GM21737 (cell line): ENCODE measurements around the gene IGF2.
"Not testable (repeated sequence)": the region's sequence is repeated elsewhere in the genome, so short reads cannot be mapped to it uniquely, and the experiment has no call there.

ENCODE experiments used
- ATAC-seq: cut with Tn5 transposase; IDR thresholded peaks from one replicate; pipeline ENCODE4 v1.9.1; 2021; ENCODE audit warnings: mild to moderate bottlenecking, moderate library complexity; ENCODE audit not compliant: unreplicated experiment

Gene IGF2, protein sequence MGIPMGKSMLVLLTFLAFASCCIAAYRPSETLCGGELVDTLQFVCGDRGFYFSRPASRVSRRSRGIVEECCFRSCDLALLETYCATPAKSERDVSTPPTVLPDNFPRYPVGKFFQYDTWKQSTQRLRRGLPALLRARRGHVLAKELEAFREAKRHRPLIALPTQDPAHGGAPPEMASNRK

DNA sequence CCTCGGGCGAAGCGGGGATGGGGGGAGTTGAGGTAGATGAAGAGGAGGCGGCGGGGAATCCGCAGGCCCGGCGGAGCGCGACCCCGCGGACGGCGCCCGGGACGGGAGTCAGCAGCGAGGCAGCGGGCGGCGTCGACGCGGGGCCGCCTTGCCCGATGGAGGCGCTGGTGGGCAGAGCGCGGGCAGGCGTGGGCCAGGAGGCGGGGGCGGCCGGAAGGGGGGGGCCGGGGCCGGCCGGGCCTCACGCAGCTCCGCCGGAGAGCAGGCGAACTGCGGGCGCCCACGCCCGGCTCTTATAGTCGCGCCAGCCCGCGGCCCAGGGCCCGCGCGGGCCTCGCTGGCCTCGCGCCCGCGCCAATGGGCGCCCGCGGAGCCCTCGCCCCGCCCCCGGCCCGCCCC is at the start of gene IGF2:
Gene IGF2 (minus strand): TSS at position 267 of the 399 bp plus-strand sequence. CDS start 3,866 bp downstream, outside the sequence.
- ATAC-seq = no peak

DNA sequence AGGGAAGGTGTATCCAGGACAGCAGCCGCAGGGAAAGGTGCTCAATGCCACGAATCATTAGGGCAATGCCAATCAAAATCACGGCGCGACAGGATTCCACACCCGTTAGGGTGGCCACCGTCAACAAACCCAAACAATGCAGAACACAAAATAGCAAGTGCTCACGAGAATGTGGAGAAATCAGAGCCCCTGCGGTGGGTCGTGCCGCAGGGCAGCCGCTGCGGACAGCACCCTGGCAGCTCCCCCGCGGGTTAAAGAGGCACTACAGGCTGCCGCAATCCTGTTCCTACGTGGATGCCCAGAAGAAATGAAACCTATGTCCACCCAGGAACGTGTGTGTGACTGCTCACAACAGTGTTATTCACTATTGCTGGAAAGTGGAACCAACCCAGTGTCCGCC is 49.6 kb upstream of the IGF2 start:
- ATAC-seq = no peak

DNA sequence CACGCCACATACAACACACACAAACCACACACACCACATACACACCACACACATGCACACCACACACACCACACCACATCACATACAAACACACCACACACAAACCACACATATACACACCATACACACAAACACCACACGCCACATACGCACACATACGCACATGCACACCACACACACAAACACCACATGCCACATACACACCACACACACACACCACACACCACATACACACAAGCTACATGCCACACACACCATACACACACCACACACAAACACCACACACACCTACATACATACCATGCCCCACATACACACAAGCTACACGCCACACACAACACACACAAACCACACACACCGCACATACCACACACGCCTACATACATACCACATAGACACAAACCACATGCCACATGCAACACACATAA is 48.1 kb upstream of the IGF2 start:
- no peak for ATAC-seq

DNA sequence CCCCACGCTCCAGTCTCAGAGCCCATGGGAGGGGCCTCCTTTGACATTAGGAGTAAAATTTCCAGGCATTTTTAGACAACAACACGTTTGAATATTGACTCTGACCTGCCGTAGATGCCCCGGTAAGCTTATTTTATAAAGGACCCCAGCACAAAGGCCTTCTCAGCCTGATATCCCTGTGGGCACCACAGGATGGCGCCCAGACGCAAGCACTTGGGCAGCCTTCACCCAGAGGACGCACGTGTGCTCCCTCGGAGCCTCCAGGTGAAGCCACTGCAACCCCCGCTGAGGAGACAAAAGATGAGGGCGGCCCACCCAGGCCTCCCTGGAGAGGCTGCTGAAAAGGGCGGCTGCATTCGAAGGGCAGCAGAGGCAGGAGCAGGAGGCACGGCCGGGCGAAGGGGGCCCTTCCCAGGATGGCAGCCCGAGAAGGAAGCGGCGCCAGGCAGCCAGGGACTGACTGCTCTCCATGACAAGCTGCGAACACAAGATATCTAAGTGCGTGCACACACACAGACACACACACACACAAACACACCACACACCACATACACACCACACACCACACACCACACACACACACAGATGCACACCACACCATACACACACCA is 47.6 kb upstream of the IGF2 start:
- ATAC-seq = no peak

DNA sequence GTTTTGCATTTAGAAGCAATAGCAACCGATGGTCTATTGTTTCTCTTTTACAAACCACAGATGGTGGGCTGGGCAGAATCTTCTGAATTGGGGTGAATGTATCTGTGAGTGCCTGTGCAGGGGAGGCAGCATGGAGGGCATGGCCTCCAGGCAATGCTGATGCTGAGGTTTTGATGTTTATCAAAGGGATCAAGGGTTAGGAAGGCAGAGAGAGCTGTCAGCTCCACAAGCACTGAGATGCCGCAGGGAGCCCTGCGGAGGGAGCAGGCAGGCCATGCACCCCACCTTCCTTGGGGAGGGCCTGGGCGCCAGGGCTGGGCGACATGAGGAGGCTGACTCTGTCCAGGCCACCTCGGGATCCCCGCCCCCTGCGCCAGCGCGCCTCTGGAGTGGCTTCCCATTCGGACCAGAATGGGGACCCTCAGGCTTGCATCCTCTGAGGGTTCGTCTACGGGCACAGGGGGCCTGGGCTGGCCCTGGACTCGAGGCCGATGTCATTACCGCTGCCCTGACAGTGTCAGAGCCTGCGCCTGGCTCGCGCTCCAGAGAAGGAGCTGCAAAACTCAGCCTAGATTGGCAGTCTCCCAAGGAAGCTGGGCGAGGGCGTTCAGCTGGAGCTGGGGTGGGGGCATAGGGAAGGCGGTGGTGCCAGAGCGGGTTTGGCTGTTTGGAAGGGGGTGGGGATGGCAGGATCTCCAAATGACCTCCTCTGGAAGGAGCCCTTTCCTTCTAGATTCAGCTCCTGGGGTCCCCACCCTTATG is 46.3 kb upstream of the IGF2 start:
- no peak for ATAC-seq

DNA sequence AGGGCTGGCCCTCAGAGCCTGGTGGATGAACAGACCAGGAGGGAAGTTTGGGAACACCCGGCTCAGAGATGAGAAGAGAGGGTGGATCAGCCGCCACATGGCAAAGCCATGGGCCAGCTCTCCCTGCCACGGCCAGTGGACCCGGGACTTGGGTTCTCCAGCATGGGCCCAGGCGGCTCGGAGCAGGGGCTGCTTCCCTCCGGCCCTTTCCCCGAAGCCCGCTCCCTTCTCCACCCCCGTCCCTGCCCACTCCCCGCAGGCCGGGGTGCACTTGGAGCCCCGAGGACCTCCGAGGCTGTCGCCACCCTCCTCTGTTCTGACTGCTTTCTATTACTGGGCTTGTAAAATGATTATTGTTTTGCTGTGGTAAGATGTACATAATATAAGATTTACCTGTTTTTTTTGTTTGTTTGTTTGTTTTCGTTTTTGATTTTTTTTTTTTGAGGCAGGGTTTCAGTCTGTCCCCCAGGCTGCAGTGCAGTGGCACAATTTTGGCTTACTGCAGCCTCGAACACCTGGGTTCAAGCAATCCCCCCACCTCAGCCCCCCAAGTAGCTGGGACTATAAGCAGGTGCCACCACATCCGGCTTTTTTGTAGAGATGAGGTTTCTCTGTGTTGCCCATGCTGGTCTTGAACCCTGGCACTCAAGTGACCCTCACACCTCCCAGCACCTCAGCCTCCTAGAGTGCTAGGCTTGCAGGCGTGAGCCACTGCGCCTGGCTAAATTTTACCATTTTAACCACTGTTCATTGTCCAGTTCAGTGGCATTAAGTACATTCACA is 43.7 kb upstream of the IGF2 start:
- no peak for ATAC-seq

DNA sequence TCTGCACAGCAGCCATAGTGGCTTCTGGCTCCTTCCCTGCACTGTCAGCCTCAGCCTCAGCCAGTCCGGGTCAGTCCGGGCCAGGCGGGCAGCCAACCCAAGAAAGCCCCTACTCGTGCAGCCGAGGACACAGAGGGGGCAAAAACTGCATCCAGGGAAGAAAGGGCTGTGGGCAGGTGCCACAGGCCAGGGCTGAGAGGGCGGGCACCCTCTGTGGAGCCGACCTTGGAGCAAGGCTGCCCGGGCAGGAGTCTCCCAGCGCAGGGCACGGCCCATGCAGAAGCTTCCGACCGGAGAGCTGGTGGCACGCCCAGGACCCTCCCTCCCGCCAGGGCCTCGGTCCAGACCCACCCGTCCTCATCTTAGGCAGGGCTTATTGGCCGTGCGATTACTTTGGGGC is 42.9 kb upstream of the IGF2 start:
- no peak for ATAC-seq

DNA sequence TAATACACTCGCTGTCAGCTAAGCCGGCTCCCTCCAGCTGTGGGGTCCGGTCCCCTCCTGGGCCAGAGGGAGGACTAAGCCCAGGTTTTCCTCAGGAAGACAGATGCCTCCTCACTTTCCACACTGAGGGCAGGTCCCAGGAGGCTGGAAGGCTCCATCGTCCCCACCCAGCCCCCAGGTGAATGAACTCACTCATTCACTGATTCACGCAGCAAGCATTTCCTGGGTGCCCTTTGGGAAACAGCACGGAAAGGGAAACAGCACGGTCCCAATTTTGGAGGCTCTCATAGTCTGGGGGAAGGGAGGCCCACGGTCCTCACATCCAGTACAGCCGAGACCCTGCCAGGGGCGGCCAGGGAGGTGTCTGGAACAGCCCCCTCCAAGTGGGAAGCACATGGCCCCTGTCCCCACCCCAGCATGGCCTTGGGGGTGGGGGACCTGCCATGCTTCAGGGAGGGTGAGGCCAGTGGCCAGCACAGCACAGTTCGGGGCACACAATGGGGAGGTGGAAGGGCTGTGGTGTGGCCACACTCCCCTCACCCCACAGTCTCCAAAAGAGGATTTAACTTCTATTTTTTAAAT is 41.7 kb upstream of the IGF2 start:
- ATAC-seq = no peak

DNA sequence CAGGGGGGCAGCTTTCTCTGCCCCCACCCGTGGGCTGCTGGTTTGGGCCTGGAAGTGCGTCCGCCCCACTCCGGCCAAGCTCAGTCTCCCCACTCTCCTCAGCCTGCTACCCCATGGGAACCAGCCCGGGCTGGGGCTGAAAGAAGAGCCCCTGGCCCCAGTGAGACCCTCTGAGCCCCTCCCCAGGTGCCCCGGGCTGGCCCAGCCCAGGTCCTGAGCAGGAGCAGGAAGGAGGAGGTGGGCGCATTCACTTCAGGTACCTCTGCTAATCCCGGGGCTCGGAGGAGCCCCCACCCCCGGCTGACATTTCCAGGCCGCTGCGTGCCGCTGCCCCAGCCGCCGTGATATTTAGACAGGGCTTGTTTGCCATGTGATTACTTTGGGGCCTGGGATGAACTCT is 41.2 kb upstream of the IGF2 start:
- ATAC-seq = no peak

DNA sequence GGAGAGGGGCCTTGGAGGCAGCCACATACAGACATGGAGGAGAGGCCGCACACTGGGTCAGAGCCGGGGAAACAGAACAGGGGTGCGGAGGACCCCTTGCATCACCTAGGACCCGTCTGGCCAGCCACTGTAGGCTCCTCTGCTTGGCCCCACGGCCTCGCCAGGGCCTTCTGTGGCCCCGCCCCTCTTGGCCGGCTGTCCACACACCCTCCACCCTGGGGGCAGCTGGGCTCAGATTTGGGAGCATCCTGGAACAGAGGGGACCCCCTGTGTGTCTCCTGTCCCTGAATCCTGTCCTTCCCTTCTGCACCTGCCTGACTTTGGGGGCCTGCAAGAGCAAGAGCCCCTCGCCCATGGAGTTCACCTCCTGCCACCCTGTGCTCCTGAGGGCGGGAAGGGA is 40.3 kb upstream of the IGF2 start:
- no peak for ATAC-seq

DNA sequence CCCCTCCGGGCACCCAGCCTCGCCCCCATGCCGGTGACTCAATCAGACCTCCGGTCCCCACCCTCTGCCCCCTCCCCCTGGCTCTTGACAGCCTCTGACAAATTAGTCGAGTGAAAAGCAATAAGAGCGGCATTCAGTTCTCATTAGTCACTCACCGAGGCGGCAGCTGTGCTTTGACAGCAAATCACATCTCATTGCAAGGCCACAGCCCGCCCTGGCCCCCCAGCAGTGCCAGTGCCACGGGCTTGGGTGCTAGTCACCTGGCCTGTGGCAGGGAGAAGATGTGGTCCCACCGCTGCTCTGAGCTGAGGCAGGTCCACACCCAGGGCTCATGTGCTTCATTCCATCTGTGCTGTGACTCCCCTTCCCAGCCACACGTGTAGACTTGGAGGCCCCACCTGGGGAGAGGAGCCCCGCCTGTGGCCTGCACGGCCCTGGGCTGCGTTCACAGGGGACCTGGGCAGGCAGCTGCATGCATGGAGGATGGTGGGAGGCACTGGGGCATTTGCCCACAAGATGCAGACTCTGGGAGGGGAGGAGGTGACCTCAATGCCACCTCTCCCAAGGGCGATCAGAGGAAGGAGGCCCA is 39.8 kb upstream of the IGF2 start:
- no peak for ATAC-seq

DNA sequence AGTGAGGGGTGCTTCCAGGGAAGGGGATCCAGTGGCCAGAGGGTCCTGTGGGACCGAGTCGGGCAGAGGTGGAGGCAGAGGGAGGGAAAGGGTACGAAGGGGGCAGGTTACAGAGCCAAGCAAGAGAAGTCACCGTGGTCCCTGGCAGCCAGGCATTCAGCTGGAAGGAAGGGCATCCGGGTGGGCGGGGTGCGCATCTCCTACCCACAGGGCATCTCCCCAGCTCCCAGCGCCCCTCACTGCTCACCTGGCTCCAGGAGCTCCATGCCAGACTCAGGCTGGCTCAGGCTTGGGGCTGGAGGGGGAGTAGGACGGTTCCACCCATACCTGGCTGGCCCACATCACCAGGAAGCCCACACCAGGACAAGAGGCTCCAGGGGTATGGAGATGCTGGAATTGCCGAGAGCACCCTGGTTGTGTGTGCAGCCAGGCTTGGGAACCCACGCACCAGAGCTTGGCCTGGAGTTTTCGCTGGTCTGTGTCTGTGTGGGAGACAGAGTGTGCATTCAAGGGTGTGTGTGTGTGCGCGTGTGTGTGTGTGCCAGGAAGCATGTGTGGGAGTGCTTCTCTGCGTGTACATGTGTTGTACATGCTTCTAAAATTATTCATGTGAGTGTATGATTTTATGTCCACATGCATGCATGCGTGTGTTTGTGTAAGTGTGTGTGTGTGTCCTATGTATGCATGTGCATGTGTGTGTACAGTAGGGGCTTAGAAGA is 39.0 kb upstream of the IGF2 start:
- ATAC-seq = not testable (repeated sequence)

DNA sequence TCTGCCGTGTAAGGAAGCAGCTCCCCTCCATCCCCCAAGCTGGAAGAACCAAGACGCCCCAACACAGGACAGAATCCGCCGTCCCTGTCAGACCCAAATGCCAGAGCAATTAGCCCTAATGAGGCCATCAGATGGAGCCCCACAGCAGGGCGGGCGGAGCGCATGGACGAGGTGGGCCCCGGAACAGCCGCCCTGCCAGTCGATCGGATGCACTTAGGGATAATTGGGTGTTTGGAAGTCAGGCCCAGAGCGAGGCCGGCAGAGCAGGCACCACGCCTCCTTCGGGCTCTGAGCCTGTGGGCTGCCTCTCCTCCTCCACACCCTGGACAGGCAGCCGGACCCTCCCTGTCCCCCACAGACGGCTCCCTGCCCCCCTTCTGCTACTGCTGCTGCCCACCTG is 37.9 kb upstream of the IGF2 start:
- no peak for ATAC-seq

DNA sequence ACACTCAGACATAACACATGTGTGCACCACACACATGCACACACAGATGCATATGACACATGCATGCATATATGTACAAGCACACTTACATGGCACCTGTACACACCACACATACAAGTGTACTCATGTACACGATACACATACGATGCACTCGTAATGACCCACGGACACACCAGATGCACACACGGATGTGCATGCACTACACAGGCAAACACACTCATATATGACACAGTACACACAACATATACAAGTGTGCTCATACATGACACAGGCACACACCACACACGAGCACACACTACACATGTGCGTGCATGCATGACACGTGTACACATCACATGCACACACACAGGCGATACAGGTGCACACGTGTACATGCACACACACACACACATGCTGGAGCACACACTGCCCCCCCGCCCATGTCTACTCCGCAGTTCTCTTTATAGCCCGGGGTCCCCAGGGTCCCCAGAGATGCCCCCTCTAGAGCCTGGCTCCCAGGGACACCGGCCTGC is 37.3 kb upstream of the IGF2 start:
- ATAC-seq = no peak

DNA sequence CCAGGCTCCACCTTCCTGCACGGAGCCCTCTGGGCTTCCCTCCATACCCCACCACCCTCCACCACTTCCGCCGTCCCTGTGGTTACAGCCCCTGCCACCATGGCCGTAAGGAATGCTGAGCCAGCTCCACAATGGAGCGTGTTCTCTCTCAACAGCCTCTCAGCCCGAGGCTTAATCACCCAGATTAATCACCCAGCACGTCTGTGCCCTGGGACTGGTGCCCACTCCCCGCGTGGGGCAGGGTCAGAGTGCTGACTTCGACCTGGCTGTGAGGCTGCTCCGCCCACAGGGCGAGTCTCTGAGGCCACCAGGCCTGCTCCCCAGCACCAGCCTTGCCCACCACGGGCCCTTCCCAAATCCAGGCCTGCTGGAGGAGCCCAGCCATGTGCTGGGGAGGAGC is 36.5 kb upstream of the IGF2 start:
- ATAC-seq = no peak

DNA sequence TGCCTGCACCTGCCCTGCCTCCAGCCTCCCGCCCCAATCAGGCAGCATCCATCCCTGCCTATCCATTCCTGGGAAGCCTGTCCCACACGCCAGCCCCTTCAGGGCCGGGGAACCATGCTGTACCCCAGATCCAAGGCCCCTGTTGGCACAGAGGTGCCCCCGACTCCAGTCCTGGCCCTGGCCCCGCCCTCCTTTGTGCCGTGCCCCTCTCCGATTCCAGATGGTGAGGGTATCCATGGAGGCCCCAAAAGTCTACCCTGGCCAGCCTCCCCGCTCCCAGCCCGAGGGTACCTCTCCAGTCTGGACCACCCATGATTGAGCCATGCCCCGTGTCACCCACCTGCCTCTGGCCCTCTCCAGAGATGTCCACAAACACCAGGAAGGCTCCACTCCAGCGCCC is 35.2 kb upstream of the IGF2 start:
- no peak for ATAC-seq

DNA sequence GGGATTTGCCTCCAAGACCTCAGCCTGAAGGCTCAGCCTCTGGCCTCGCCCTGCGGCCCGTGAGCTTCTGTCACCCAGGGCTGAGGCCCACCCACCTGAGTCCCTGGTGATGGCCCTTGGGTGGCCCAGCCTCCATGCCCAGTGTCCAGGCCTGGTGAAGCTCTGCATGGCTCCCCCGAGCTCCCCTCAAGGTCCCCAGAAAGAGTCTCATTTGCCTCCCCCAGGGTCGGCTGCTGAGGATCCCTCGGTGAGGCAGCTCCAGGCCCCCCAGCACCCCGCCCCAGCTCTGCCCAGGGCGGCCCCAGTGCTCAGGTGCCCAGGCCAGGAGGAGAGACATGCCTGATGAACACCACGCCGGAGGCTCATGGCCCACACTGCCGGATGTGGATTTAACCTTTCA is 34.6 kb upstream of the IGF2 start:
- ATAC-seq = no peak

DNA sequence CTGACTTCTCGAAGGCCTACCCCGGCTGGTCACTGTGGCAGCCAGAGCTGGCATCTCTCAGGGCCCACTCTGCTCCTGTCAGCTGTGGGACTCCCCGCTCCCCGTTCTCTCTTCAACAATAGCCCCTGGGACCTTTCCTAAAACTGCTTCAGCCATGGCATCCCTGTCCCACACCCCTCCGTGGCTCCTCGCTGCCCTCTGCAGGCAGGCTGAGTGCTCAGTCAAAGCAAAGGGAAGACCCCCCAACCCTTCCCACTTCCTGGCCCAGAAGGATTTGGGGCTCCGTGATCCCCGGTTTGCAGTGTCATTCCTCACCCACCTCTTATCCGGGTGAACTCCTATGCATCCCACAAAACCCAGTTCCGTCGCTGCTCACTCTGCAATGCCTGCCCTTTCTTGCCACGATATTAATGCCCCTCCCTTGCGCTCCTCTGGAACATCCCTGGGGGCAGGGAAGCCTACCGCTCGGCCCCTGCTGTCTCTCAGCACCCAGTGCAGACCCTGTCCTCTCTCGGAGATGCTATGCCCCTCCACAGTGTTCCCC is 34.0 kb upstream of the IGF2 start:
- ATAC-seq = no peak

DNA sequence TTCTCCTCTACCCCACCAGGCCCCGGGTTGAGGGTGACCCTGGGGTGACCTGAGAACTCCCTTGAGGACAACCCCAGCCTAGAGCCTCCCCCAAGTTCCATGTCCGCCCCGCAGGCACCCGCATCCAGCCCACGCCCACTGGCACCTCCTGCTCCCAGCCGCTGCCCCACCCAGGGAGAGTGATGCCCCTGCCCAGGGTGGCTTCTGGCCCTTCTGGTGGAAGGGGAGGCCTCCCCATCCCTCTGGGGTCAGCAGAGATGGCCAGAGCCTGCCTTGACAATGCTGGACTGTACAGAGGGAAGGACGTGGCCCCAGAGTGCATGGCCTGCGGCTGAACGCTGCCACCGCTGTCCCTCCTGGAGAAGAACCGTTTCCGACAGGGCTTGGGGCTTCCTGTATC is 33.5 kb upstream of the IGF2 start:
- ATAC-seq = no peak

DNA sequence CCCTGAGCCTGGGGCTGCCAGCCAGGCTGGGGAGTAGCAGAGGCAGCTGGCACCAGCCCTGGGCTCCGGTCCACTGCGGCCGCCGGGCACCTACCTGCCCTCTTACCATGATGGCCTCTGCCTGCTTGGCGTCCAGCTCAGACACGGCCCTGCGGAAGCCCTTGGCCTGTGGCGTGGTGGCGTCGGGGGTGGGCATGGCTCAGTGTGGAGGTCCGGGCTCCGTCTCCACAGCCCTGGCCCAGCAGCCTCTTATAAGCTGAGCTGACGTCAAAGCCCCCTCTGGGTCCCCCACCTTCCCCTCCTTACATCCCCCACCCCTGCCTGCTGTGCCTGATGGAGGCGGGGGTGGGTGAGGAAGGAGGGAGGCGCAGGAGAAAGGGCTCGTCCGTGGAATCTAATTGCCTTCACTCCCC is 32.4 kb upstream of the IGF2 start, which contains the start of gene TH:
Gene TH (minus strand): TSS at position 225 of the 413 bp plus-strand sequence. CDS start 29 bp downstream, at position 196.
- no peak for ATAC-seq
